ENCODE measurements around the gene FAT1. TPM values are rescaled to one million over a fixed set of nuclear protein-coding genes. Genes with fewer than 3 reads are reported as not detected.

FAT1 gene, protein sequence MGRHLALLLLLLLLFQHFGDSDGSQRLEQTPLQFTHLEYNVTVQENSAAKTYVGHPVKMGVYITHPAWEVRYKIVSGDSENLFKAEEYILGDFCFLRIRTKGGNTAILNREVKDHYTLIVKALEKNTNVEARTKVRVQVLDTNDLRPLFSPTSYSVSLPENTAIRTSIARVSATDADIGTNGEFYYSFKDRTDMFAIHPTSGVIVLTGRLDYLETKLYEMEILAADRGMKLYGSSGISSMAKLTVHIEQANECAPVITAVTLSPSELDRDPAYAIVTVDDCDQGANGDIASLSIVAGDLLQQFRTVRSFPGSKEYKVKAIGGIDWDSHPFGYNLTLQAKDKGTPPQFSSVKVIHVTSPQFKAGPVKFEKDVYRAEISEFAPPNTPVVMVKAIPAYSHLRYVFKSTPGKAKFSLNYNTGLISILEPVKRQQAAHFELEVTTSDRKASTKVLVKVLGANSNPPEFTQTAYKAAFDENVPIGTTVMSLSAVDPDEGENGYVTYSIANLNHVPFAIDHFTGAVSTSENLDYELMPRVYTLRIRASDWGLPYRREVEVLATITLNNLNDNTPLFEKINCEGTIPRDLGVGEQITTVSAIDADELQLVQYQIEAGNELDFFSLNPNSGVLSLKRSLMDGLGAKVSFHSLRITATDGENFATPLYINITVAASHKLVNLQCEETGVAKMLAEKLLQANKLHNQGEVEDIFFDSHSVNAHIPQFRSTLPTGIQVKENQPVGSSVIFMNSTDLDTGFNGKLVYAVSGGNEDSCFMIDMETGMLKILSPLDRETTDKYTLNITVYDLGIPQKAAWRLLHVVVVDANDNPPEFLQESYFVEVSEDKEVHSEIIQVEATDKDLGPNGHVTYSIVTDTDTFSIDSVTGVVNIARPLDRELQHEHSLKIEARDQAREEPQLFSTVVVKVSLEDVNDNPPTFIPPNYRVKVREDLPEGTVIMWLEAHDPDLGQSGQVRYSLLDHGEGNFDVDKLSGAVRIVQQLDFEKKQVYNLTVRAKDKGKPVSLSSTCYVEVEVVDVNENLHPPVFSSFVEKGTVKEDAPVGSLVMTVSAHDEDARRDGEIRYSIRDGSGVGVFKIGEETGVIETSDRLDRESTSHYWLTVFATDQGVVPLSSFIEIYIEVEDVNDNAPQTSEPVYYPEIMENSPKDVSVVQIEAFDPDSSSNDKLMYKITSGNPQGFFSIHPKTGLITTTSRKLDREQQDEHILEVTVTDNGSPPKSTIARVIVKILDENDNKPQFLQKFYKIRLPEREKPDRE (N-terminal part only)
- total RNA-seq: 100 to 1,000 TPM in 2 of 6 experiments, 10 to 100 TPM in 4; 32.9 to 173 (median 69.7) TPM
- long read RNA-seq, partial matches to known transcripts: 0 of 2 reads
- long read RNA-seq, other reads (novel, unspliced or antisense): 1 of 2 reads

DNA sequence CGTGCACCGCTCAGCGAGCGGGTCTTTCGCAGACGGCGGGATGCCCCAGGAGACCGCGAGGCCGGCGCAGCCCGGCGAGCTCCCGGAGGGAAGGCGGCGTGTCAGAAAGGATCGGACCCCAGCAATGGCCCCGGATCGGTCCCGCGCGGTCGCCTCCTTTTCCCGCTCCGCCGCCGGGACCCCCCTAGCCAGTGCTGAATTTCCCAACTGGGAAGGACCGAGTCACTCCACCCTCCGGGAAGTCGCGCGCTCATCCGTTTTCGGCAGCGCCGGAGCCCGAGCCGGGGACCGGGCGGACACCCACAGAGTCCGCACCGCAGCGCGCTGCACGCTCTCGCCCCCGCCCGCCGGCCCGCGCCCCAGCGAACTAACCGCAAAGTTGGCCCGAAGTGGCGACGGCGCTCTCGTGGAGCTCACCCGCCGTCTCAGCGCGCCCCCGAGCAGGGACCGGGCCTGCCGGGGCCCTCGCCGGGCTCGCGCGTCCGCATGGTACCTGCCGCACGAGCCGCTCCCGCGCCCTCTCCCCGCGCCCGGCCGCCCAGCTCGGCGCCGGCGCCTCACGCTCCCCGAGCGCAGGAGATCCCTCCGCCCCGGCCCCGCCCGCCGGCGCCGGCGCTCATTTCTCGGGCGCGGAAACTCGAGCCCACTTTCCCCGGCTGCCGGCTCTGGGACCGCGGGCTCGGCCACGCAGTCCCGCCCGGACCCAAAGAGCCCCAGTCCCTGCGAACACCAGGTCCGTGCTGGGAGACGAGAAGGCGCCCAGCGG lies at the start of gene FAT1:
Gene FAT1, minus strand, starts transcription at position 565 of the 766 bp plus-strand sequence. CDS start 14,029 bp downstream, outside the sequence.
- peak; percentile 41 to 72 (median 64) for ATAC-seq
- intact Hi-C loops (cut with DNase I): no loop called here
- no peaks in the 10 kb centered on the region for H3K9me3 ChIP-seq
- H3K36me3 ChIP-seq: no peaks in the 10 kb centered on the region
- peaks cover 0 to 11% (median 0%) of the 10 kb centered on the region in 4 donors for H3K4me1 ChIP-seq
- no peaks in the 10 kb centered on the region for H3K27me3 ChIP-seq
- WGBS (ENCODE audit: insufficient coverage, low coverage, low lambda C conversion rate, missing lambda C conversion rate): 0% methylated on average over 5 of the region's 112 CpGs
- peak; percentile 84 for TF ChIP-seq POLR2A (IDR thresholded peaks at IDR 0.05)
- TF ChIP-seq, protein P1, sequence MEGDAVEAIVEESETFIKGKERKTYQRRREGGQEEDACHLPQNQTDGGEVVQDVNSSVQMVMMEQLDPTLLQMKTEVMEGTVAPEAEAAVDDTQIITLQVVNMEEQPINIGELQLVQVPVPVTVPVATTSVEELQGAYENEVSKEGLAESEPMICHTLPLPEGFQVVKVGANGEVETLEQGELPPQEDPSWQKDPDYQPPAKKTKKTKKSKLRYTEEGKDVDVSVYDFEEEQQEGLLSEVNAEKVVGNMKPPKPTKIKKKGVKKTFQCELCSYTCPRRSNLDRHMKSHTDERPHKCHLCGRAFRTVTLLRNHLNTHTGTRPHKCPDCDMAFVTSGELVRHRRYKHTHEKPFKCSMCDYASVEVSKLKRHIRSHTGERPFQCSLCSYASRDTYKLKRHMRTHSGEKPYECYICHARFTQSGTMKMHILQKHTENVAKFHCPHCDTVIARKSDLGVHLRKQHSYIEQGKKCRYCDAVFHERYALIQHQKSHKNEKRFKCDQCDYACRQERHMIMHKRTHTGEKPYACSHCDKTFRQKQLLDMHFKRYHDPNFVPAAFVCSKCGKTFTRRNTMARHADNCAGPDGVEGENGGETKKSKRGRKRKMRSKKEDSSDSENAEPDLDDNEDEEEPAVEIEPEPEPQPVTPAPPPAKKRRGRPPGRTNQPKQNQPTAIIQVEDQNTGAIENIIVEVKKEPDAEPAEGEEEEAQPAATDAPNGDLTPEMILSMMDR (IDR thresholded peaks at IDR 0.05): no peak
- peak within 1 kb of the TSS; percentile 63 to 88 (median 72) for H3K4me3 ChIP-seq
- peak within 1 kb of the TSS; percentile 85 to 93 (median 87) for H3K27ac ChIP-seq
- DNase-seq: peak; percentile 70 to 73 (median 72)

DNA sequence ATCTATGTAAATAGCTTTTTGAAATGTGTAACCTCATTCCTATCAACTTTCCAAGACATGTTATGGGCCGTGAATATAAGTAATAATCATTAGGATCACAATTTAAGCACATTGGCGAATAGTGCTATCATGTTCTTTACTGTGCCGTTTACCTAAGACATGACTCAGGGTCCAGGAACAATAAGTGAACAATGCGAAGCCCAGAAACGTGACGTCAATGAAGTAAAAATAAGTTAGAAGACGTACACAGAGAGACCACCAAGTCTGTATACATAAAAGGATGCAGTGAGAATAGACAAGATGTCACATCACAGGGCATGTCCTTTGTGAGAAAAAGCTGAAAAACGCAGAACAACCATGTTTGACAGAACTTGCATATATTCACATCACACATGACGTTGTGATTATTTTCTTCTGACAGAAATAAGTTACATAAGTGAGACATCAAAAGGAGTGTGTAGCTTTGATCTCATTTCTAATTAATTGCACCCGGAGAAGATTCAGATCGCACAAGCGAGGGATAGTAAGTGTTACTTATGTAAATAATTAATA lies 49.4 kb upstream of the FAT1 start:
- DNase-seq (no peak), ATAC-seq (no peak)
- Histone ChIP-seq H3K9me3 (no peaks in the 10 kb centered on the region), H3K4me1 (no peaks in the 10 kb centered on the region), H3K27ac (no peak overlapping the region), H3K4me3 (no peak overlapping the region), H3K36me3 (no peaks in the 10 kb centered on the region), H3K27me3 (no peaks in the 10 kb centered on the region)
- WGBS (ENCODE audit: insufficient coverage, low coverage, low lambda C conversion rate, missing lambda C conversion rate): 76% methylated on average over 12 of the region's 12 CpGs
- no peak for TF ChIP-seq POLR2A (IDR thresholded peaks at IDR 0.05)
- TF ChIP-seq, protein P1 (IDR thresholded peaks at IDR 0.05): no peak
- intact Hi-C loops (cut with DNase I): no loop called here

DNA sequence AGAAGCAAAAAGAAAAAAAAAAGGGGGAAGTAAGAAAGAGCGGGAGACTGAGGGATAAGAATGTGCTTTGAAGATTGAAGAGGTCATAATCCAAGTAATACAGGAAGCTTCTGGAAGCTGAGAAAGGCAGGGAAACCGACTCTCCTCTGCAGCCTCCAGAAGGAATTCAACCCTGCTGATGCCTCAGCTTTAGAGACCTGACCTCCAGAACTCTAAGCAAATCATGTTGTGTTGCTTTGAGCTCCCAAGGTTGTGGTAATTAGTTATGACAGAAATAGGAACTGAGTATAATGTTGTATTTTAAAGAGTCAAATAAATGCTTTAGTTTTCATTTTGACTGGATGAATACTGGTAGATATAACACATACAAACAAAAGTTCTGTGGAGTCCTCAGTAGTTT lies 48.0 kb upstream of the FAT1 start:
- Histone ChIP-seq H3K9me3 (no peaks in the 10 kb centered on the region), H3K27me3 (no peaks in the 10 kb centered on the region), H3K4me3 (no peak overlapping the region), H3K4me1 (no peaks in the 10 kb centered on the region), H3K27ac (no peak overlapping the region), H3K36me3 (no peaks in the 10 kb centered on the region)
- TF ChIP-seq, protein P1 (IDR thresholded peaks at IDR 0.05): no peak
- no peak for TF ChIP-seq POLR2A (IDR thresholded peaks at IDR 0.05)
- 66% methylated on average over 2 of the region's 2 CpGs for WGBS (ENCODE audit: insufficient coverage, low coverage, low lambda C conversion rate, missing lambda C conversion rate)
- DNase-seq (no peak), ATAC-seq (no peak)
- intact Hi-C loops (cut with DNase I): no loop called here

Measured in right lobe of liver (tissue), 6 donors.